ENCODE data around the gene MAPKAPK3. TPM values are rescaled to one million over a fixed set of nuclear protein-coding genes. Genes with fewer than 3 reads are reported as not detected.

Gene MAPKAPK3
- total and polyA plus RNA-seq, 2 of the 4 experiments (the other 2 are of a cell fraction), result 38.3 to 57.2 TPM

DNA sequence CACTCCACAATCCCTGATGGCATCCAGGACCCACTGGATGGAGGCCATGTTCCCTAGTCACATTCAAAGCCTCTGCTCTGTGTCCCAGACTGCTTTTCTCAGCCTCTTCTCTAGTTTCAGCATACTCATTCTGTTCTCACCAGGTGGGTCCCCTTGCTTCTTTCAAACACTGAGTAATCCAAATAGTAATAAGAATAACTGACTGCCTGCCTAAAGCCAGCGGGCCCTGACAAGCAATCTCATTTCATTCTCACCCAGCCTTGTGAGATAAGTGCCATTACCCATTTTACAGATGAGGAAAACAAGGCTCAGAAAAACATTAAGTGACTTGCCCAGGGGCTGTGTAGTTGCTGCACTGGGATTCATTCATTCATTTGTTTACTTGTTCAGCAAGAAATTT, 25.4 kb downstream of the MAPKAPK3 start:
- Histone ChIP-seq H3K14ac (replicated peaks; ENCODE audit: low read depth, low read length) (no peak overlapping the region), H4K91ac (ENCODE audit: insufficient read depth, low read depth, low read length) (no peak overlapping the region), H3K9me3 (ENCODE audit: control insufficient read depth, insufficient read depth, low read length) (no peaks in the 10 kb centered on the region), H4K5ac (ENCODE audit: low read depth, low read length) (no peak overlapping the region), H2BK20ac (ENCODE audit: low read depth, low read length) (no peak overlapping the region), H3K27me3 (ENCODE audit: control insufficient read depth, insufficient read depth, low read length) (no peaks in the 10 kb centered on the region), H4K20me1 (ENCODE audit: insufficient read depth, low read length) (peaks cover 10% of the 10 kb centered on the region), H4K8ac (ENCODE audit: low read depth in 2 of 2, low read length in 2 of 2) (no peak overlapping the region), H3K4ac (ENCODE audit: low read depth, low read length) (no peak overlapping the region), H2AK5ac (ENCODE audit: low read depth, low read length) (no peak overlapping the region), H2AK9ac (replicated peaks; ENCODE audit: low read depth, low read length, poor library complexity) (no peak overlapping the region), H2BK120ac (ENCODE audit: low read depth, low read length) (no peak overlapping the region), H2BK5ac (ENCODE audit: low read depth, low read length, poor library complexity, severe bottlenecking) (no peak overlapping the region), H3K4me1 (ENCODE audit: control insufficient read depth, insufficient read depth, low read length) (peaks cover 6% of the 10 kb centered on the region), H3K18ac (ENCODE audit: low read depth, low read length) (no peak overlapping the region), H3K9me1 (ENCODE audit: insufficient read depth, low read length) (peaks cover 11% of the 10 kb centered on the region), H3K23ac (ENCODE audit: low read depth, low read length) (no peak overlapping the region), H3K4me2 (ENCODE audit: low read depth, low read length) (no peak overlapping the region), H2AFZ (replicated peaks; ENCODE audit: low read length, poor library complexity) (no peak overlapping the region), H3K56ac (ENCODE audit: extremely low read depth, insufficient read depth, low read length) (no peak overlapping the region), H3K79me1 (ENCODE audit: low read depth in 1 of 2, low read length in 2 of 2) (peaks cover 0 to 8% of the 10 kb centered on the region in 2 experiments; a peak in 1 of 4 replicates), H3K36me3 (ENCODE audit: control insufficient read depth, insufficient read depth, low read length) (peaks cover 6% of the 10 kb centered on the region), H3K27ac (ENCODE audit: insufficient read depth, low read length) (no peak overlapping the region), H3K4me3 (ENCODE audit: insufficient read depth, low read depth, low read length) (no peak overlapping the region), H2BK15ac (ENCODE audit: low read depth, low read length) (no peak overlapping the region), H3K9ac (ENCODE audit: low read depth, low read length) (no peak overlapping the region)
- TF ChIP-seq CHD1 (IDR thresholded peaks at IDR 0.05; ENCODE audit: low read depth, low read length) (no peak), RCOR1 (IDR thresholded peaks at IDR 0.05; ENCODE audit: insufficient replicate concordance, low read length) (no peak), SMC3 (IDR thresholded peaks at IDR 0.05; ENCODE audit: low read depth, low read length) (no peak), RFX5 (IDR thresholded peaks at IDR 0.05; ENCODE audit: low read depth, low read length) (no peak), POLR2A (IDR thresholded peaks at IDR 0.05; ENCODE audit: low read depth, low read length) (no peak), CEBPB (IDR thresholded peaks at IDR 0.05; ENCODE audit: low read depth, low read length) (no peak)
- TF ChIP-seq, protein P1, sequence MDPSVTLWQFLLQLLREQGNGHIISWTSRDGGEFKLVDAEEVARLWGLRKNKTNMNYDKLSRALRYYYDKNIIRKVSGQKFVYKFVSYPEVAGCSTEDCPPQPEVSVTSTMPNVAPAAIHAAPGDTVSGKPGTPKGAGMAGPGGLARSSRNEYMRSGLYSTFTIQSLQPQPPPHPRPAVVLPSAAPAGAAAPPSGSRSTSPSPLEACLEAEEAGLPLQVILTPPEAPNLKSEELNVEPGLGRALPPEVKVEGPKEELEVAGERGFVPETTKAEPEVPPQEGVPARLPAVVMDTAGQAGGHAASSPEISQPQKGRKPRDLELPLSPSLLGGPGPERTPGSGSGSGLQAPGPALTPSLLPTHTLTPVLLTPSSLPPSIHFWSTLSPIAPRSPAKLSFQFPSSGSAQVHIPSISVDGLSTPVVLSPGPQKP (IDR thresholded peaks at IDR 0.05; ENCODE audit: borderline replicate concordance, low read depth, low read length), result no peak
- in situ Hi-C loops (cut with MboI; ENCODE audit: low sequenced_read_pairs) (no loop called here), dilution Hi-C loops (cut with HindIII; ENCODE audit: low sequenced_read_pairs, unreplicated experiment) (no loop called here), intact Hi-C loops (cut with micrococcal nuclease) (no loop called here)
- no peak for ATAC-seq (ENCODE audit: low read depth)
- no peak for DNase-seq
- POLR2A ChIA-PET (ENCODE audit: unreplicated experiment), result no interaction called here
- WGBS, 2 experiments (ENCODE audit: extremely low coverage in 2 of 2, insufficient read length in 1 of 2), result no CpG with 5 or more reads among the region's 1 CpG
- BruUV-seq (replicated peaks), result no TSS peak
- CTCF ChIA-PET, result no interaction called here

Data from IMR-90 (cell line).